GM12864 (cell line): ENCODE results near the gene SYNE1.
"Not testable (repeated sequence)": the region's sequence is repeated elsewhere in the genome, so short reads cannot be mapped to it uniquely, and the experiment has no call there.

Experiments used
- DNase-seq: peaks from one replicate; pipeline ENCODE4 v3.0.0-alpha.2; 2011; ENCODE audit warnings: low read depth
- H3K4me3 ChIP-seq: 2 replicates; pipeline ENCODE4 v1.5.1; 2011; ENCODE audit warnings: mild to moderate bottlenecking, low read depth, low read length, control low read depth
- CTCF ChIP-seq: IDR thresholded peaks from 2 replicates; pipeline ENCODE4 v1.5.1; 2011; ENCODE audit warnings: low read depth, mild to moderate bottlenecking, moderate library complexity, low read length, control low read depth, inconsistent platforms; ENCODE audit errors: missing control alignments

SYNE1 gene

DNA sequence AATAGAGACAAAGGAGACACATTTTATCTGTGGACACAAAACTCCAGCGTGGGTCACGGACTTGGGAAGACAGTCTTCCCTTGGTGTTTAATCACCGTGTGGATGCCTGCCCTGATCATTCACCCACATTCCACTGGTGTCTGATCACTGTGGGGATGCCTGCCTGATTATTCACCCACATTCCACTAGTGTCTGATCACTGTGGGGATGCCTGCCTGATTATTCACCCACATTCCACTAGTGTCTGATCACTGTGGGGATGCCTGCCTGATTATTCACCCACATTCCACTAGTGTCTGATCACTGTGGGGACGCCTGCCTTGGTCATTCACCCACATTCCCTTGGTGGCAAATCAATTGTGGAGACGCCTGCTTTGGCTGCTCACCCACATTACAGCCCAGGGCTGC is 146.2 kb downstream of the SYNE1 start:
- not testable (repeated sequence) for DNase-seq, H3K4me3 ChIP-seq

DNA sequence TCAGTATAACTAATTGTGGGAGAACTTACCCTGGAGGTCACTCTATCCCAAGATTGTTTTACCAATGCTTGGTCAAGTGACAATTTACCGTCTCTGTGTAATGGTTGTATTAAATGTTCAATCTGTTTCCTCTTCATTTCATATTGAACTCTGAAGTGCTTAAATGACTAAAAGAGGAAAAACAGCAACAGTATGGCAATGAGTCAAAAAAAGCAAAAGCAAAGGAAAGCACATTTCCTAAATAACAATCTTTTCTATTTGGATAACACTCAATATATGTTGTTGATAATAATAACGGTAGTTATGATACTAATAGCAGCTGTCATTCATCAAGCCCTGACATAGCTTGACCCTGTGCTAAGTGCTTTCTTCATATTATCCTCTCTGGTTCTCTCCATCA is 152.4 kb downstream of the SYNE1 start:
- no peak for TF ChIP-seq CTCF
- H3K4me3 ChIP-seq, result no peak overlapping the region
- no peak for DNase-seq

- no peak for TF ChIP-seq CTCF
- no peak overlapping the region for H3K4me3 ChIP-seq
- no peak for DNase-seq
Observed at GRCh38 chr6:152482289-152482688, 154.9 kb downstream of the SYNE1 start.

GRCh38 chr6:152478377-152479010 is 158.7 kb downstream of the SYNE1 start:
- H3K4me3 ChIP-seq, result no peak overlapping the region
- no peak for TF ChIP-seq CTCF
- DNase-seq, result no peak

- no peak for DNase-seq
- no peak overlapping the region for H3K4me3 ChIP-seq
- no peak for TF ChIP-seq CTCF
Observed at GRCh38 chr6:152474354-152474753, 162.8 kb downstream of the SYNE1 start.

DNA sequence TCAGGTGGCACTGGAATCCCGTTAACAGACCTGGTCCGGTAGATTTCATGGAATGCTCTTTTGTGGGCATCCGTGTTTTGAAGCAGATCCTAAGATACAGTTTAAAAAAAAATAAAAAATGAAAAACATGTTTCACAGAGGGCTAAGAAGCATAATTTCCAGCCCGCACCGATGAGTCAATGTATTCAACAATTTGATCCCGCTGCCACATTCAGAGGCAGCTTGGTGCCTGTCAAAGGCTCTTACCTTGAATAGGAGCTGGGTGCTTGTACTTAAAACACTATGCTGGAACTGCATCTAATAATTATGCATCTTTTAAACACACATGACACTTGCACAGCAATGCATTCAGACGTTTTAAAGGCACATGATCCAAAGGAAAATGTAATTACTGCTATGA is 164.8 kb downstream of the SYNE1 start:
- no peak for DNase-seq
- TF ChIP-seq CTCF, result no peak
- no peak overlapping the region for H3K4me3 ChIP-seq

- TF ChIP-seq CTCF, result no peak
- no peak for DNase-seq
- H3K4me3 ChIP-seq, result no peak overlapping the region
Observed at GRCh38 chr6:152471456-152472265, 165.5 kb downstream of the SYNE1 start.
